ENCODE data around the gene UTS2B.

The UTS2B gene

DNA sequence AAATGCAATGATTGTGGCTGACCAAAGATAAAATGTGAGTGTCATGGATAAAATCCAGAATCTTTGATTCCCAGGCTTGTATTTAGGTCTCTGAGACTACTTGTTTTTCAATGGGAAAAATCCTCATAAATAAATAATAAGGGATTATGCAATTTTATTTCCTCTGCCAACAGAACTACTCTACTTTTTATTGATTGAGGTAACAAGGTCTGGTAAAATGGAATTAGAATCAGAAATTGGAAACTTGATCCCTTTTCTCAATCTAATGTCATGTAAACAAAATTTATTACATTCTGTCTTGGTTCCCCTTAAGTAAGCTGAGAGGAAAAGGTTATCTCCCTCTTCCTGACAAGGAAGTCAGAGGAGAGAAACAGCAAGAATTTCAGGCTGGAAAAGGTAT lies 49.4 kb downstream of the UTS2B start:
- no peaks in the 10 kb centered on the region for H3K9me3 ChIP-seq (ENCODE audit: control insufficient read depth, insufficient read depth, low read depth, low read length)
- no peak overlapping the region for H3K27ac ChIP-seq (ENCODE audit: extremely low read depth, low read depth, low read length)
- TF ChIP-seq ZNF16 (tag by site-specific recombination; IDR thresholded peaks at IDR 0.05; ENCODE audit: low read depth) (no peak), ZNF521 (tag by site-specific recombination; IDR thresholded peaks at IDR 0.05) (no peak), OVOL3 (tag by site-specific recombination; IDR thresholded peaks at IDR 0.05) (no peak), ZNF146 (tag by site-specific recombination; IDR thresholded peaks at IDR 0.05) (no peak), ZNF776 (tag by site-specific recombination; IDR thresholded peaks at IDR 0.05; ENCODE audit: borderline replicate concordance) (no peak), ZNF292 (tag by site-specific recombination; IDR thresholded peaks at IDR 0.05; ENCODE audit: borderline replicate concordance, low read depth) (no peak), ZNF423 (tag by site-specific recombination; IDR thresholded peaks at IDR 0.05) (no peak), PRDM2 (tag by site-specific recombination; IDR thresholded peaks at IDR 0.05; ENCODE audit: borderline replicate concordance) (no peak), ZNF626 (tag by site-specific recombination; IDR thresholded peaks at IDR 0.05) (no peak), ZNF302 (tag by site-specific recombination; IDR thresholded peaks at IDR 0.05; ENCODE audit: low read depth) (no peak), ZNF544 (tag by site-specific recombination; IDR thresholded peaks at IDR 0.05) (no peak), ZNF560 (tag by site-specific recombination; IDR thresholded peaks at IDR 0.05; ENCODE audit: borderline replicate concordance) (no peak), GLIS2 (tag by site-specific recombination; IDR thresholded peaks at IDR 0.05) (no peak), ZNF114 (tag by site-specific recombination; IDR thresholded peaks at IDR 0.05) (no peak), ZNF514 (tag by site-specific recombination; IDR thresholded peaks at IDR 0.05) (no peak)
- TF ChIP-seq, protein P1, sequence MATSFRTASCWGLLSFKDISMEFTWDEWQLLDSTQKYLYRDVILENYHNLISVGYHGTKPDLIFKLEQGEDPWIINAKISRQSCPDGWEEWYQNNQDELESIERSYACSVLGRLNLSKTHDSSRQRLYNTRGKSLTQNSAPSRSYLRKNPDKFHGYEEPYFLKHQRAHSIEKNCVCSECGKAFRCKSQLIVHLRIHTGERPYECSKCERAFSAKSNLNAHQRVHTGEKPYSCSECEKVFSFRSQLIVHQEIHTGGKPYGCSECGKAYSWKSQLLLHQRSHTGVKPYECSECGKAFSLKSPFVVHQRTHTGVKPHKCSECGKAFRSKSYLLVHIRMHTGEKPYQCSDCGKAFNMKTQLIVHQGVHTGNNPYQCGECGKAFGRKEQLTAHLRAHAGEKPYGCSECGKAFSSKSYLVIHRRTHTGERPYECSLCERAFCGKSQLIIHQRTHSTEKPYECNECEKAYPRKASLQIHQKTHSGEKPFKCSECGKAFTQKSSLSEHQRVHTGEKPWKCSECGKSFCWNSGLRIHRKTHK (tag by site-specific recombination; IDR thresholded peaks at IDR 0.05): no peak
- TF ChIP-seq, protein P2, sequence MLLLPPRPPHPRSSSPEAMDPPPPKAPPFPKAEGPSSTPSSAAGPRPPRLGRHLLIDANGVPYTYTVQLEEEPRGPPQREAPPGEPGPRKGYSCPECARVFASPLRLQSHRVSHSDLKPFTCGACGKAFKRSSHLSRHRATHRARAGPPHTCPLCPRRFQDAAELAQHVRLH (tag by site-specific recombination; IDR thresholded peaks at IDR 0.05): no peak
- no peak overlapping the region for H3K4me3 ChIP-seq (ENCODE audit: low read depth, low read length)
- H3K36me3 ChIP-seq (ENCODE audit: control insufficient read depth in 2 of 2, insufficient read depth in 1 of 2, low read length in 2 of 2): no peaks in the 10 kb centered on the region
- ChIA-PET POLR2A (no interaction called here), CTCF (no interaction called here)
- peaks cover 9% of the 10 kb centered on the region for H3K4me1 ChIP-seq (ENCODE audit: control insufficient read depth, insufficient read depth, low read length)

DNA sequence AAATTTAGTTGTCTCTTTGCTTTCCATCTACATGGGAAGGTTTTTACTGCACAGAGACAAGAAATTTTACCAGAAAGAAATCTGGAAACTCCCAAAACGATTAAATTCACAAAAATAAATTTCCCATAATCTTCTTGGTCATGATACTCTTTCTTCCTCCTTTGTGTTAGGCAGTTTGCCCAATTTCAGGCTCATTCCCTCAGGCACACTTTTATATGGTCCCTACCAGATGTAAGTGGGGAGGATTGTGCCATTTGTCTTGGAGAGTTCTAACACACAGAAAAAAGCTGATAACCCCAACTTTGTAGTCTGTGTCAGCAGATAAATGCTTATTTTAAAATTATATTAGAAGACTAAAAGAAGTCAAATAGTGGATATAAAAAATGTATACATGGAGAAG lies 50.2 kb downstream of the UTS2B start:
- H3K4me3 ChIP-seq (ENCODE audit: low read depth, low read length): no peak overlapping the region
- no peaks in the 10 kb centered on the region for H3K36me3 ChIP-seq (ENCODE audit: control insufficient read depth in 2 of 2, insufficient read depth in 1 of 2, low read length in 2 of 2)
- CTCF ChIA-PET: interaction anchor here (0.6 kb wide), 1 partner anchor 1129 kb away, joined by 3 read pairs; no protein-coding TSS in a partner anchor
- TF ChIP-seq PRDM10 (tag by site-specific recombination; IDR thresholded peaks at IDR 0.05): peak; percentile 44; the same call in 1 of the 2 replicates
- TF ChIP-seq ZBTB17 (tag by site-specific recombination; IDR thresholded peaks at IDR 0.05): no peak
- TF ChIP-seq OSR2 (tag by site-specific recombination; IDR thresholded peaks at IDR 0.05): no peak
- no peak for TF ChIP-seq ZNF529 (tag by site-specific recombination; IDR thresholded peaks at IDR 0.05; ENCODE audit: insufficient replicate concordance)
- TF ChIP-seq ZNF558 (tag by site-specific recombination; IDR thresholded peaks at IDR 0.05): no peak
- no peak for TF ChIP-seq ZNF510 (tag by site-specific recombination; IDR thresholded peaks at IDR 0.05; ENCODE audit: insufficient replicate concordance)
- no peak for TF ChIP-seq OVOL3 (tag by site-specific recombination; IDR thresholded peaks at IDR 0.05)

More for the DNA sequence above, 50.2 kb downstream of the UTS2B start:
- Histone ChIP-seq H3K9me3 (ENCODE audit: control insufficient read depth, insufficient read depth, low read depth, low read length) (no peaks in the 10 kb centered on the region), H3K4me1 (ENCODE audit: control insufficient read depth, insufficient read depth, low read length) (peaks cover 9% of the 10 kb centered on the region), H3K27ac (ENCODE audit: extremely low read depth, low read depth, low read length) (no peak overlapping the region)
- POLR2A ChIA-PET: no interaction called here

Measured in HEK293 (cell line).